Measurements from ENCODE around the gene GNG4.
A peak's percentile ranks its signal among the peaks of the same experiment; 100 is the strongest.
"Not testable (repeated sequence)": the region's sequence is repeated elsewhere in the genome, so short reads cannot be mapped to it uniquely, and the experiment has no call there.

The GNG4 gene

DNA sequence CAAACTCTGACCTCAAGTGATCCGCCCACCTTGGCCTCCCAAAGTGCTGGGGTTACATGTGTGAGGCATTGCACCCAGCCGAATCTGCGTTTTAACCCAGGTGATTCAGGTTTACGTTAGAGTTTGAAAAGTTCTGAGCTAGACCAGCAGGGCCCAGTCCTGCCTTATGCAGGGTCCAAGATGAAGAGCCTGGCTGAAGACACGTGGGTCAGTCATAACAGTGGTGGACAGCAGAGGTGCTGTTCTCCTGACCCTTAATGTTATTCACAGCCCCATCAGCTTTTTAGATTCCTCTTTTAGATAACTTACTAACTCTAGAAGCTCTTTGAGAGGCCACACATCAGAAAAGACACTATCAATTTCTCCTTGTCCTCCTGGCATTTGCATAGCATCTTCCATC, 50.0 kb downstream of the GNG4 start:
- Histone ChIP-seq H3K4me2 (ENCODE audit: low read length) (no peak overlapping the region), H3K9ac (ENCODE audit: low read length) (no peak overlapping the region), H3K4me1 (ENCODE audit: low read length) (no peaks in the 10 kb centered on the region), H3K27me3 (ENCODE audit: low read depth, low read length) (0 out of 2 replicates have a peak, but pooled peaks cover 3% of the 10 kb centered on the region), H3K4me3 (ENCODE audit: low read length) (no peak overlapping the region), H3K27ac (ENCODE audit: low read length) (no peak overlapping the region), H2AFZ (ENCODE audit: low read depth, low read length) (no peak overlapping the region), H3K9me3 (ENCODE audit: insufficient read depth, low read length) (no peaks in the 10 kb centered on the region), H3K36me3 (replicated peaks; ENCODE audit: low read depth, low read length) (no peaks in the 10 kb centered on the region), H3K79me2 (ENCODE audit: low read length) (no peaks in the 10 kb centered on the region), H4K20me1 (ENCODE audit: insufficient read depth, low read length) (no peaks in the 10 kb centered on the region)
- TF ChIP-seq EZH2phosphoT487 (IDR thresholded peaks at IDR 0.05; ENCODE audit: low read depth): no peak
- TF ChIP-seq, protein P1, sequence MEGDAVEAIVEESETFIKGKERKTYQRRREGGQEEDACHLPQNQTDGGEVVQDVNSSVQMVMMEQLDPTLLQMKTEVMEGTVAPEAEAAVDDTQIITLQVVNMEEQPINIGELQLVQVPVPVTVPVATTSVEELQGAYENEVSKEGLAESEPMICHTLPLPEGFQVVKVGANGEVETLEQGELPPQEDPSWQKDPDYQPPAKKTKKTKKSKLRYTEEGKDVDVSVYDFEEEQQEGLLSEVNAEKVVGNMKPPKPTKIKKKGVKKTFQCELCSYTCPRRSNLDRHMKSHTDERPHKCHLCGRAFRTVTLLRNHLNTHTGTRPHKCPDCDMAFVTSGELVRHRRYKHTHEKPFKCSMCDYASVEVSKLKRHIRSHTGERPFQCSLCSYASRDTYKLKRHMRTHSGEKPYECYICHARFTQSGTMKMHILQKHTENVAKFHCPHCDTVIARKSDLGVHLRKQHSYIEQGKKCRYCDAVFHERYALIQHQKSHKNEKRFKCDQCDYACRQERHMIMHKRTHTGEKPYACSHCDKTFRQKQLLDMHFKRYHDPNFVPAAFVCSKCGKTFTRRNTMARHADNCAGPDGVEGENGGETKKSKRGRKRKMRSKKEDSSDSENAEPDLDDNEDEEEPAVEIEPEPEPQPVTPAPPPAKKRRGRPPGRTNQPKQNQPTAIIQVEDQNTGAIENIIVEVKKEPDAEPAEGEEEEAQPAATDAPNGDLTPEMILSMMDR (IDR thresholded peaks at IDR 0.05; ENCODE audit: low read depth, low read length): no peak

DNA sequence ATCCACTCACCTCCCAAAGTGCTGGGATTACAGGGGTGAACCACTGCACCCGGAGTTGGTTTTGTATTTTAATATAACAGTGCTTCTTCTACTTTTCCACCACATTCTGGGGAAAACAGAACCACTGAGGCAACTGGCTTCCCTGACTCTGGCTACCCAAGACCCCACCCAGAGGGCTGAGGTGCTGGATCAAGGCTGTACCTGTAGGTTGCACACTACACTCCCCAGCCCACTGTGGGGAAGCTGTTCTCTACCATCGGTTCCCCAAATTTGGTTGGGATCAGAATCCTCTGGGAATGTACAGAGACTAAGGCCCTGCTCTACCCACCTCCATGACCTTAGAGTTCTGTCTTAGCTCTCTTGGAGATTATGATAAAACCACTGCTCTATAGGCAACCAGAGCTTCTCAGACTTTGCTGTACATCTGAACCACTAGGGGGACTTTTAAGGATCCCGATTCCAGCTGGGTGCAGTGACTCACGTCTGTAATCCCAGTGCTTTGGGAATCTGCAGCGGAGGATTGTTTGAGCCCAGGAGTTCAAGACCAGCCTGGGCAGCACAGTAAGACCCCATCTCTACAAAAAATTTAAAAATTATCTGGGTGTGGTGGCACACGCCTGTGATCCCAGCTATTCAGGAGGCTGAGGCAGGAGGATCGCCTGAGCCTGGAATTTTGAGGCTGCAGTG, 51.6 kb downstream of the GNG4 start:
- Histone ChIP-seq H3K9me3 (ENCODE audit: insufficient read depth, low read length) (no peaks in the 10 kb centered on the region), H3K4me2 (ENCODE audit: low read length) (no peak overlapping the region), H3K79me2 (ENCODE audit: low read length) (no peaks in the 10 kb centered on the region), H2AFZ (ENCODE audit: low read depth, low read length) (no peak overlapping the region), H3K4me3 (ENCODE audit: low read length) (no peak overlapping the region), H3K27ac (ENCODE audit: low read length) (no peak overlapping the region), H3K36me3 (replicated peaks; ENCODE audit: low read depth, low read length) (no peaks in the 10 kb centered on the region), H4K20me1 (ENCODE audit: insufficient read depth, low read length) (no peaks in the 10 kb centered on the region), H3K9ac (ENCODE audit: low read length) (no peak overlapping the region), H3K27me3 (ENCODE audit: low read depth, low read length) (0 out of 2 replicates have a peak, but pooled peaks cover 3% of the 10 kb centered on the region), H3K4me1 (ENCODE audit: low read length) (no peaks in the 10 kb centered on the region)
- TF ChIP-seq EZH2phosphoT487 (IDR thresholded peaks at IDR 0.05; ENCODE audit: low read depth): no peak
- TF ChIP-seq, protein P1 (IDR thresholded peaks at IDR 0.05; ENCODE audit: low read depth, low read length): peak; percentile 40; the same call in 1 of the 2 replicates

DNA sequence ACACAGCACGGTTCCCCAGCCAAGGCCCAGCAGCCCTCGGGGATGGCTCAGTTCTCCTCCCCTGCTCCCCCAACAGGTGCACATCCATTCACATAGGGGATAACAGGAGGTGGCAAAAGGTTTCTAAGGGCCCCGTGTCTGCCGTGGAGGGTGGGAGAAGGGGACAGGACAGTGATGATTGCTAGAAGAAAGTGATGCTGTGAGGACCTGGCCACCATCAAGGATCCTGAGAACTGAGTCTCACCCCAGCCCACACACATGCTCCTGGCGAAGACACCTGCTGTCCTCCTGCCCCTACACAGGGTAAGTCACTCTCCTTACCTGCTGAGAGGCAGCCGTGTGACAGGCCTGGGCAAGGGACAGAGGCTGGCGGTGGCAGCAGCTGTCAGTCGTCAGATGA, 54.5 kb downstream of the GNG4 start:
- H3K27ac ChIP-seq (ENCODE audit: low read length): no peak overlapping the region
- H3K27me3 ChIP-seq (ENCODE audit: low read depth, low read length): 0 out of 2 replicates have a peak, but pooled peaks cover 3% of the 10 kb centered on the region
- no peak overlapping the region for H3K4me3 ChIP-seq (ENCODE audit: low read length)
- no peak overlapping the region for H3K4me2 ChIP-seq (ENCODE audit: low read length)
- no peaks in the 10 kb centered on the region for H3K36me3 ChIP-seq (replicated peaks; ENCODE audit: low read depth, low read length)
- no peaks in the 10 kb centered on the region for H3K9me3 ChIP-seq (ENCODE audit: insufficient read depth, low read length)
- H2AFZ ChIP-seq (ENCODE audit: low read depth, low read length): no peak overlapping the region
- no peaks in the 10 kb centered on the region for H3K79me2 ChIP-seq (ENCODE audit: low read length)
- no peaks in the 10 kb centered on the region for H4K20me1 ChIP-seq (ENCODE audit: insufficient read depth, low read length)
- no peak overlapping the region for H3K9ac ChIP-seq (ENCODE audit: low read length)
- TF ChIP-seq, protein P1 (IDR thresholded peaks at IDR 0.05; ENCODE audit: low read depth, low read length): no peak
- TF ChIP-seq EZH2phosphoT487 (IDR thresholded peaks at IDR 0.05; ENCODE audit: low read depth): no peak
- no peaks in the 10 kb centered on the region for H3K4me1 ChIP-seq (ENCODE audit: low read length)

DNA sequence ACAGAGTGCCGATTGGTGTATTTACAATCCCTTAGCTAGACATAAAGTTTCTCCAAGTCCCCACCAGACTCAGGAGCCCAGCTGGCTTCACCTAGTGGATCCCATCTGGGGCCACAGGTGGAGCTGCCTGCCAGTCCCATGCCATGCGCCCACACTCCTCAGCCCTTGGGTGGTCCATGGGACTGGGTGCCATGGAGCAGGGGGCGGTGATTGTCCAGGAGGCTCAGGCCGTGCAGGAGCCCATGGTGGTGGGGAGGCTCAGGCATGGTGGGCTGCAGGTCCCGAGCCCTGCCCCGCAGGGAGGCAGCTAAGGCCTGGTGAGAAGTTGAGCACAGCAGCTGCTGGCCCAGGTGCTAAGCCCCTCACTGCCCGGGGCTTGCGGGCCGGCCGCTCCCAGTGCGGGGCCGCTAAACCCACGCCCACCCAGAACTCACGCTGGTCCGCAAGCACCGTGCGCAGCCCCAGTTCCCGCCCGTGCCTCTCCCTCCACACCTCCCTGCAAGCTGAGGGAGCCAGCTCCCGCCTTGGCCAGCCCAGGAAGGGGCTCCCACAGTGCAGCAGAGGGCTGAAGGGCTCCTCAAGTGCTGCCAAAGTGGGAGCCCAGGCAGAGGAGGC, 55.2 kb downstream of the GNG4 start:
- H3K4me1 ChIP-seq (ENCODE audit: low read length); H3K9me3 ChIP-seq (ENCODE audit: insufficient read depth, low read length); H3K36me3 ChIP-seq (replicated peaks; ENCODE audit: low read depth, low read length); H3K4me3 ChIP-seq (ENCODE audit: low read length); H3K9ac ChIP-seq (ENCODE audit: low read length); H4K20me1 ChIP-seq (ENCODE audit: insufficient read depth, low read length); H3K79me2 ChIP-seq (ENCODE audit: low read length); H3K27ac ChIP-seq (ENCODE audit: low read length); H3K4me2 ChIP-seq (ENCODE audit: low read length); H2AFZ ChIP-seq (ENCODE audit: low read depth, low read length); H3K27me3 ChIP-seq (ENCODE audit: low read depth, low read length): not testable (repeated sequence)

Data from OCI-LY3 (cell line).